Prostate gland (tissue), 2 donors: Measurements from ENCODE around the gene SKIDA1. TPM values are rescaled to one million over a fixed set of nuclear protein-coding genes. Genes with fewer than 3 reads are reported as not detected.

Experiments used
- DNase-seq: peaks from one replicate; pipeline ENCODE4 v3.0.0-alpha.2; 2019; ENCODE audit warnings: low spot score
- H3K27ac ChIP-seq, 2 donors: fragments of 200-600 bp; sonication (generic); 2 replicates each; pipeline ENCODE4 v1.5.1; 2017 to 2019
- H3K27me3 ChIP-seq: fragments of 200-600 bp; sonication (generic); replicated peaks from 2 replicates; pipeline ENCODE4 v1.5.1; 2019; ENCODE audit not compliant: insufficient read depth
- H3K36me3 ChIP-seq, 2 donors: fragments of 200-600 bp; sonication (generic); 1 replicate in 1 of 2; 2 replicates in 1 of 2; pipeline versions ENCODE4 v1.5.1 to v1.8.1; 2017 to 2019
- H3K4me1 ChIP-seq: fragments of 200-600 bp; sonication (generic); replicated peaks from 2 replicates; pipeline ENCODE4 v1.5.1; 2019
- H3K4me3 ChIP-seq, 2 donors: fragments of 200-600 bp; sonication (generic); 2 replicates each; pipeline ENCODE4 v1.5.1; 2017 to 2019
- H3K9me3 ChIP-seq: fragments of 200-600 bp; sonication (generic); 2 replicates; pipeline ENCODE4 v1.5.1; 2017
- POLR2A ChIP-seq: fragments of 450-650 bp; IDR thresholded peaks from one replicate; pipeline ENCODE4 v1.6.1; 2016; ENCODE audit warnings: antibody characterized with exemption, mild to moderate bottlenecking
- POLR2AphosphoS5 ChIP-seq: sonication (generic); formaldehyde crosslinking; IDR thresholded peaks from one replicate; pipeline ENCODE4 v1.6.1; 2017; ENCODE audit warnings: antibody characterized with exemption
- WGBS: methylation state at CpG from one replicate; pipeline ENCODE4 v1.1.5; 2018; 5-methylcytosine and 5-hydroxymethylcytosine counted together
- intact Hi-C: fragments of 100-400 bp; cut with DNase I; formaldehyde crosslinking; loops from one replicate; pipeline ENCODE4 v1.14.2; 2022
- total RNA-seq, 2 donors: library from RNA; depleted of rRNA; stranded (reverse); fragments of >200 nt; gene quantifications; one replicate each; pipeline ENCODE4 v1.1.0, GENCODE V29; 2016
- TF ChIP-seq, protein P1 (sequence below), 4 experiments: fragments of 200-600 bp in 2 of 4; fragments of 450-650 bp in 2 of 4; sonication (generic) in 2 of 4; IDR thresholded peaks; 1 replicate in 3 of 4; 2 replicates in 1 of 4; pipeline ENCODE4 v1.5.1; 2016 to 2019; ENCODE audit warnings: antibody characterized with exemption in 4 of 4, mild to moderate bottlenecking in 2 of 4, moderate library complexity in 2 of 4

SKIDA1 gene
- total RNA-seq, 2 donors from 2014 or later = 1.5 to 4.3 TPM

DNA sequence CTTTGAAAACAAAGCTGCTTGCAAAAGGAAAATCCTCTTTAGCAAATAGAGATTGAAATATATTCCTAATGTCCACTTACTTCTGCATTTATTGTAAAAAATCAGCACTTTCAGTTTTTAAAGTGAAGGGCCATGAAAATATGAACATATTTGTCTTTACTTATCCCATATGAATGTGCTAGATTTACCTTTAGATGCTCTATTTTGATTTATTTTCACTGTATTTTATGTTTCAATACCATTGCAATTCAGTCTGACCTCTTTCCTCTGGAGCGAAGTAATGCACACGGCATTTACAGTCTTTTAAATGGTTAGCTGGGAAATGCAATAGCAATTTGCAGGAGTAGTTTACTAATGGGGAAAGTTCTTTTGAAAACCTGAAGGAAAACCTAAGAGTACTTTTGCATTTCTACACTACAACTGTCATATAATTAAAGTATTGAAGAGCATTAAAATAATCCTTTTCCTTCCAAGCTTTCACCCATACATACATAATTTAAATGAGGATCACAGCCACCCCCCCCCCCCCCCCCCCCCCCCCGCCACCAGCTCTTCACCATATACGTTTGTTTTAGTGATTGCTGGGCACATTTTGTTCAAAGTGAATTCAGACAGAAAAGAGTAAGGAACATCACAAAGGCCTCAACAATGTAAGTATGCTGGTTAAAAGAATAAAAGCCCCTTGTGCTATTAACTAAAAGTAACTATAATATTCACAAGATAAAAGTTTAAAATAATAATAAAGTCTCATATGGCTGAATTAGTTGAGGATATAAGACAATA lies 3.5 kb downstream of the SKIDA1 start:
- Histone ChIP-seq H3K9me3 (no peaks in the 10 kb centered on the region), H3K36me3 (no peaks in the 10 kb centered on the region), H3K4me1 (no peaks in the 10 kb centered on the region), H3K27me3 (no peaks in the 10 kb centered on the region), H3K4me3 (no peak overlapping the region), H3K27ac (no peak overlapping the region)
- intact Hi-C loops = loop anchor here (10.0 kb wide), 1 partner anchor 803 kb away; the partner anchor contains the start of gene BMI1
- 75% methylated on average over 4 of the region's 4 CpGs for WGBS
- TF ChIP-seq, protein P1, sequence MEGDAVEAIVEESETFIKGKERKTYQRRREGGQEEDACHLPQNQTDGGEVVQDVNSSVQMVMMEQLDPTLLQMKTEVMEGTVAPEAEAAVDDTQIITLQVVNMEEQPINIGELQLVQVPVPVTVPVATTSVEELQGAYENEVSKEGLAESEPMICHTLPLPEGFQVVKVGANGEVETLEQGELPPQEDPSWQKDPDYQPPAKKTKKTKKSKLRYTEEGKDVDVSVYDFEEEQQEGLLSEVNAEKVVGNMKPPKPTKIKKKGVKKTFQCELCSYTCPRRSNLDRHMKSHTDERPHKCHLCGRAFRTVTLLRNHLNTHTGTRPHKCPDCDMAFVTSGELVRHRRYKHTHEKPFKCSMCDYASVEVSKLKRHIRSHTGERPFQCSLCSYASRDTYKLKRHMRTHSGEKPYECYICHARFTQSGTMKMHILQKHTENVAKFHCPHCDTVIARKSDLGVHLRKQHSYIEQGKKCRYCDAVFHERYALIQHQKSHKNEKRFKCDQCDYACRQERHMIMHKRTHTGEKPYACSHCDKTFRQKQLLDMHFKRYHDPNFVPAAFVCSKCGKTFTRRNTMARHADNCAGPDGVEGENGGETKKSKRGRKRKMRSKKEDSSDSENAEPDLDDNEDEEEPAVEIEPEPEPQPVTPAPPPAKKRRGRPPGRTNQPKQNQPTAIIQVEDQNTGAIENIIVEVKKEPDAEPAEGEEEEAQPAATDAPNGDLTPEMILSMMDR (IDR thresholded peaks at IDR 0.05) = no peak
- no peak for TF ChIP-seq POLR2AphosphoS5
- TF ChIP-seq POLR2A = no peak
- DNase-seq = no peak

DNA sequence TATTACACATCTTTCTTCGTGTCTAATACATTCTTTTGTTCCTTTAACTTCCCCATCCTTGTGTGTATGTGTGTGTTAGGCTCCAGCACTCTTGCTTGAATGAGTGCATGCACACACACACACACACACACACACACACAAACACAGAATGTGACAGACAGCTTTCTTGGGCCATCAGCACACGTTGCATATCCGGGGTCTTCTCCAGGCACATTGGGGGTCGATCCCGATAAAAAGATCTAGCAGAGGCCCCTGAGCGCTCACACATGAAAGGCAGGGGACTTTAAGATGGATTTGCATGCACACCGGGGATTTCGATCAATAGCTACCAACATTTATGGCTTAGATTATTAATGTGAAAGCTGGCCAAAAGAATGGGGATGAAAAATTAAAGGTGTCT lies 4.5 kb downstream of the SKIDA1 start:
- TF ChIP-seq POLR2A = no peak
- TF ChIP-seq POLR2AphosphoS5 = no peak
- TF ChIP-seq, protein P1 (IDR thresholded peaks at IDR 0.05) = no peak
- H3K9me3 ChIP-seq = no peaks in the 10 kb centered on the region
- H3K36me3 ChIP-seq = no peaks in the 10 kb centered on the region
- no peaks in the 10 kb centered on the region for H3K4me1 ChIP-seq
- 71% methylated on average over 8 of the region's 8 CpGs for WGBS
- no peak for DNase-seq
- intact Hi-C loops = loop anchor here (10.0 kb wide), 1 partner anchor 804 kb away; the partner anchor contains the start of gene BMI1
- no peak overlapping the region for H3K4me3 ChIP-seq
- no peaks in the 10 kb centered on the region for H3K27me3 ChIP-seq
- peak overlapping the region; percentile 80 to 81 for H3K27ac ChIP-seq

DNA sequence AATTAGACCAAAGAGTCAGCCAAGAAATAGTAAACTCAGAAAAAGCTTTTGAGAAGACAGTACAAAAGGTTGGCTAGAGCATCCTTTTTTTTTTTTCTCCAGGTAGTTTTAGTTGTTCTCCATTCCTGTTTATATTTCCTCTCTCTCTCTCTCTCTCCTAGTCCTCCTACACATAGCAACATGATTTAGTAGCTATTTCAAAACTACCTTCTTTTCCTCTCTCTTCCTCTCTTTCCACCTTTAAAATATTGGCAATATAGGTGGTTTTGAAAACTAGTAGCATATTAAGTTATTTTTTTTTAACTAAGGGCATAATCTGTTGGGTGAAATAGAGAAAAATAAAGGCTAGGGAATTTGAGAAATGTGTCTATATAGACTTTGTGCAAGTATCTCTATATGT lies 5.0 kb downstream of the SKIDA1 start:
- DNase-seq = no peak
- Histone ChIP-seq H3K4me3 (peak overlapping the region; percentile 23 to 52), H3K36me3 (no peaks in the 10 kb centered on the region), H3K9me3 (no peaks in the 10 kb centered on the region), H3K27me3 (no peaks in the 10 kb centered on the region), H3K27ac (peak overlapping the region; percentile 80 to 81), H3K4me1 (no peaks in the 10 kb centered on the region)
- intact Hi-C loops = loop anchor here (10.0 kb wide), 1 partner anchor 804 kb away; the partner anchor contains the start of gene BMI1
- TF ChIP-seq, protein P1 (IDR thresholded peaks at IDR 0.05) = no peak
- TF ChIP-seq POLR2AphosphoS5 = no peak
- TF ChIP-seq POLR2A = no peak

DNA sequence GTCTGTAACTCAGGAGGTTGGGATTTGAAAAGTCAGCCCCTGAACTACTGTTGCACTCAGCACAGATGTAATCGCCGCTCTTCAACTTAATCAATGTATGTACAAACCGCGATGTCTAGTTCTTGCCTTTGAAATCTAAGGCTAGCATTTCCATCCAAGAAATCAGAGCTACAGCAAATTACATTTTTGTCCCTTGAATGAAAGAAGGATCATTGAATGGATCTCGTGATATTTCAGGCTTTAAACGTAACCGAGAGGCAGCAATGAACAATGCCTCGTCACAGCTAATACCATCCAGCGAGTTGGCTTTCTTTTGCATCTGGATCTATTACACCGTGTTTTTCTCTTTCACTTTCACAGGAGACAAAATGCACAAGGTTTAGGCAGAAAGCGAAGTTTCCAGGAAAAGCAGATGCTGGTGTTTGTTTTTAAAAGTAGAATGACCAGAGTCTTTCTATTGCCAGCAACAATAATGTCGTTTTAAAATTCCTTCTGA lies 5.5 kb downstream of the SKIDA1 start:
- Histone ChIP-seq H3K4me1 (no peaks in the 10 kb centered on the region), H3K27ac (peak overlapping the region; percentile 80 to 81), H3K4me3 (peak overlapping the region; percentile 23 to 52), H3K9me3 (no peaks in the 10 kb centered on the region), H3K36me3 (no peaks in the 10 kb centered on the region), H3K27me3 (no peaks in the 10 kb centered on the region)
- TF ChIP-seq POLR2A (no peak), POLR2AphosphoS5 (no peak)
- TF ChIP-seq, protein P1 (IDR thresholded peaks at IDR 0.05) = no peak
- intact Hi-C loops = loop anchor here (10.0 kb wide), 1 partner anchor 805 kb away; the partner anchor contains the start of gene BMI1
- peak; percentile 19 for DNase-seq
- 10% methylated on average over 12 of the region's 12 CpGs for WGBS
